Prostate gland (tissue), 2 donors: ENCODE results near the gene TRPV4. TPM values are rescaled to one million over a fixed set of nuclear protein-coding genes. Genes with fewer than 3 reads are reported as not detected.

Source experiments
- DNase-seq: peaks from one replicate; pipeline ENCODE4 v3.0.0-alpha.2; 2019; ENCODE audit warnings: low spot score
- H3K27ac ChIP-seq, 2 donors: fragments of 200-600 bp; sonication (generic); 2 replicates each; pipeline ENCODE4 v1.5.1; 2017 to 2019
- H3K27me3 ChIP-seq: fragments of 200-600 bp; sonication (generic); replicated peaks from 2 replicates; pipeline ENCODE4 v1.5.1; 2019; ENCODE audit not compliant: insufficient read depth
- H3K36me3 ChIP-seq, 2 donors: fragments of 200-600 bp; sonication (generic); 1 replicate in 1 of 2; 2 replicates in 1 of 2; pipeline versions ENCODE4 v1.5.1 to v1.8.1; 2017 to 2019
- H3K4me1 ChIP-seq: fragments of 200-600 bp; sonication (generic); replicated peaks from 2 replicates; pipeline ENCODE4 v1.5.1; 2019
- H3K4me3 ChIP-seq, 2 donors: fragments of 200-600 bp; sonication (generic); 2 replicates each; pipeline ENCODE4 v1.5.1; 2017 to 2019
- H3K9me3 ChIP-seq: fragments of 200-600 bp; sonication (generic); 2 replicates; pipeline ENCODE4 v1.5.1; 2017
- POLR2A ChIP-seq: fragments of 450-650 bp; IDR thresholded peaks from one replicate; pipeline ENCODE4 v1.6.1; 2016; ENCODE audit warnings: antibody characterized with exemption, mild to moderate bottlenecking
- POLR2AphosphoS5 ChIP-seq: sonication (generic); formaldehyde crosslinking; IDR thresholded peaks from one replicate; pipeline ENCODE4 v1.6.1; 2017; ENCODE audit warnings: antibody characterized with exemption
- WGBS: methylation state at CpG from one replicate; pipeline ENCODE4 v1.1.5; 2018; 5-methylcytosine and 5-hydroxymethylcytosine counted together
- intact Hi-C: fragments of 100-400 bp; cut with DNase I; formaldehyde crosslinking; loops from one replicate; pipeline ENCODE4 v1.14.2; 2022
- total RNA-seq, 2 donors: library from RNA; depleted of rRNA; stranded (reverse); fragments of >200 nt; gene quantifications; one replicate each; pipeline ENCODE4 v1.1.0, GENCODE V29; 2016
- TF ChIP-seq, protein P1 (sequence below), 4 experiments: fragments of 200-600 bp in 2 of 4; fragments of 450-650 bp in 2 of 4; sonication (generic) in 2 of 4; IDR thresholded peaks; 1 replicate in 3 of 4; 2 replicates in 1 of 4; pipeline ENCODE4 v1.5.1; 2016 to 2019; ENCODE audit warnings: antibody characterized with exemption in 4 of 4, mild to moderate bottlenecking in 2 of 4, moderate library complexity in 2 of 4

The TRPV4 gene
- total RNA-seq, 2 donors from 2014 or later: 4.6 to 8.0 TPM

- Histone ChIP-seq H3K4me3 (no peak overlapping the region), H3K36me3 (peaks cover 0 to 3% of the 10 kb centered on the region in 2 donors), H3K9me3 (no peaks in the 10 kb centered on the region), H3K4me1 (no peaks in the 10 kb centered on the region), H3K27me3 (no peaks in the 10 kb centered on the region), H3K27ac (no peak overlapping the region)
- DNase-seq: peak; percentile 46
- TF ChIP-seq, protein P1, sequence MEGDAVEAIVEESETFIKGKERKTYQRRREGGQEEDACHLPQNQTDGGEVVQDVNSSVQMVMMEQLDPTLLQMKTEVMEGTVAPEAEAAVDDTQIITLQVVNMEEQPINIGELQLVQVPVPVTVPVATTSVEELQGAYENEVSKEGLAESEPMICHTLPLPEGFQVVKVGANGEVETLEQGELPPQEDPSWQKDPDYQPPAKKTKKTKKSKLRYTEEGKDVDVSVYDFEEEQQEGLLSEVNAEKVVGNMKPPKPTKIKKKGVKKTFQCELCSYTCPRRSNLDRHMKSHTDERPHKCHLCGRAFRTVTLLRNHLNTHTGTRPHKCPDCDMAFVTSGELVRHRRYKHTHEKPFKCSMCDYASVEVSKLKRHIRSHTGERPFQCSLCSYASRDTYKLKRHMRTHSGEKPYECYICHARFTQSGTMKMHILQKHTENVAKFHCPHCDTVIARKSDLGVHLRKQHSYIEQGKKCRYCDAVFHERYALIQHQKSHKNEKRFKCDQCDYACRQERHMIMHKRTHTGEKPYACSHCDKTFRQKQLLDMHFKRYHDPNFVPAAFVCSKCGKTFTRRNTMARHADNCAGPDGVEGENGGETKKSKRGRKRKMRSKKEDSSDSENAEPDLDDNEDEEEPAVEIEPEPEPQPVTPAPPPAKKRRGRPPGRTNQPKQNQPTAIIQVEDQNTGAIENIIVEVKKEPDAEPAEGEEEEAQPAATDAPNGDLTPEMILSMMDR (IDR thresholded peaks at IDR 0.05): peak; percentile 94 to 98 (median 96)
- TF ChIP-seq POLR2A: no peak
- TF ChIP-seq POLR2AphosphoS5: peak; percentile 28
- intact Hi-C loops: loop anchor here (2.0 kb wide), 2 partner anchors 40 to 76 kb away; partner anchors contain the start of gene GLTP
- 49% methylated on average over 12 of the region's 12 CpGs for WGBS
Observed at GRCh38 chr12:109804820-109805761, 28.1 kb downstream of the TRPV4 start.

DNA sequence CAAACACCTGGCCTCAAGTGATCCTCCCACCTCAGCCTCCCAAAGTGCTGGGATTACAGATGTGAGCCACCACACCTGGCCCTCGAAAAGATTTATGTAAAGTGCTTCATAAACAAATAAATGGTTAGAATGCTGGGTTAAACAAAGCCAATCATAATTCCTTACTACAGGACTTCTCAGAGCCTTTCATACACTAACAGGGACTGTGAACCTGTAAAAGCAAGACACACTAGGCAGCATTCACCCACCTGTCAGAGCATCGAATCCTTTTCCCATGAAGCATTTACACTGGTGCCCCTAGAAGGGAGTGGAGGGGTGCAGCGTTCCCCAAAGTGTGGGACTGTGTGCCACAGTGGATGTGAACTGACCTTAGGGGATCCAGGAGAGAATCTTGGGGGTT lies 29.5 kb downstream of the TRPV4 start:
- Histone ChIP-seq H3K9me3 (no peaks in the 10 kb centered on the region), H3K27ac (no peak overlapping the region), H3K4me1 (no peaks in the 10 kb centered on the region), H3K27me3 (no peaks in the 10 kb centered on the region), H3K36me3 (peaks cover 0 to 3% of the 10 kb centered on the region in 2 donors), H3K4me3 (no peak overlapping the region)
- no peak for DNase-seq
- TF ChIP-seq POLR2A: no peak
- TF ChIP-seq, protein P1 (IDR thresholded peaks at IDR 0.05): no peak
- TF ChIP-seq POLR2AphosphoS5: no peak
- 95% methylated on average over 3 of the region's 3 CpGs for WGBS
- intact Hi-C loops: loop anchor here (2.0 kb wide), 2 partner anchors 41 to 77 kb away; partner anchors contain the start of gene GLTP

DNA sequence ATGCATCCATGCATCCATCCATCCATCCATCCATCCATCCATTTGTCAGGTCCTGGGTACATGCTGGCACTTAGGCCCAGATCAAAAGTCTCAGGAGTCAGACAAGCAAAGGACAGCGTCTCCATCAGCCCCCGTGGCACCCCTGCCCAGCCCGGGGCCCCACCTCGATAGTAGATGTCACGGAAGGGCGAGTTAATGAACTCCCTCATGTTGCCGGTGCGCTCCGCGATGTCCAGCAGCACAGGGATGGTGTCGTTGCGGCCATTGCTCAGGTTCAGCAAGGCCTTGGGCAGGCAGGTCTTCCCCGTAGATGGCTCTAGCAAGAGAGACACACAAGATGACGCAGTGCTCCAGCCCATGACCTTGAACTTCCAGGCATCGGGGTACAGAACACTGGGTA lies 30.4 kb downstream of the TRPV4 start:
- Histone ChIP-seq H3K4me3 (no peak overlapping the region), H3K27me3 (no peaks in the 10 kb centered on the region), H3K4me1 (no peaks in the 10 kb centered on the region), H3K36me3 (peaks cover 0 to 3% of the 10 kb centered on the region in 2 donors), H3K27ac (no peak overlapping the region), H3K9me3 (no peaks in the 10 kb centered on the region)
- TF ChIP-seq, protein P1 (IDR thresholded peaks at IDR 0.05): no peak
- no peak for TF ChIP-seq POLR2AphosphoS5
- no peak for TF ChIP-seq POLR2A
- DNase-seq: no peak
- intact Hi-C loops: no loop called here
- WGBS: 95% methylated on average over 15 of the region's 15 CpGs

- Histone ChIP-seq H3K27me3 (no peaks in the 10 kb centered on the region), H3K36me3 (peaks cover 0 to 3% of the 10 kb centered on the region in 2 donors), H3K4me1 (no peaks in the 10 kb centered on the region), H3K27ac (no peak overlapping the region), H3K4me3 (no peak overlapping the region), H3K9me3 (no peaks in the 10 kb centered on the region)
- WGBS: 90% methylated on average over 13 of the region's 13 CpGs
- DNase-seq: no peak
- TF ChIP-seq, protein P1 (IDR thresholded peaks at IDR 0.05): no peak
- TF ChIP-seq POLR2A (no peak), POLR2AphosphoS5 (no peak)
- intact Hi-C loops: no loop called here
Observed at GRCh38 chr12:109800536-109800935, 32.7 kb downstream of the TRPV4 start.
